Stomach (tissue), 4 donors: ENCODE measurements around the gene SKA2.

ENCODE experiments used
- CTCF ChIP-seq, 7 experiments: fragments of 450-650 bp in 4 of 7; fragments of 200-600 bp in 3 of 7; sonication (generic) in 3 of 7; IDR thresholded peaks; one replicate each; pipeline ENCODE4 v1.5.1; 2016 to 2019; ENCODE audit warnings: antibody characterized with exemption in 7 of 7, control low read depth in 2 of 7, mild to moderate bottlenecking in 1 of 7
- POLR2A ChIP-seq, 4 donors: fragments of 450-650 bp; IDR thresholded peaks; one replicate each; pipeline ENCODE4 v1.6.1; 2016; ENCODE audit warnings: antibody characterized with exemption in 4 of 4, control low read depth in 2 of 4, mild to moderate bottlenecking in 1 of 4, moderate library complexity in 1 of 4
- POLR2AphosphoS5 ChIP-seq, 3 donors: sonication (generic); formaldehyde crosslinking; IDR thresholded peaks; one replicate each; pipeline ENCODE4 v1.6.1; 2016; ENCODE audit warnings: antibody characterized with exemption in 3 of 3

DNA sequence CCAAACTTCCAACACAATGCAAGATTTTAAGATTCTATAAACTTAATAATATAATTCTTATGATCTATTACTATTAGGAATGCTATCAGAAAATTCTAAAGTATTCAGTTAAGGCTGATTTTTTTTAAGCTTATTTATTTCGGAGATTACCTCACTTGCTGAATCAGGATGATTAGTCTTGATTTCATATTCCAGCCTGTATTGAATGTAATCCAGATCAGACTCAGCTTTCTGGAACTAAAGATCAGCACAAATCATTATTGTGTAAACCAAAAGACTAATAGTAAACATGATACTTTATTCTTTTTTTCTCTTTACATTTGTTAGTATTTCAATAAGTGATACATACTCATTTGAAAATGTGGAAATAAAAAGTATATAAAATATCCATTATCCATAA is 23.9 kb downstream of the SKA2 start:
- TF ChIP-seq POLR2A (IDR thresholded peaks at IDR 0.05) (no peak), POLR2AphosphoS5 (IDR thresholded peaks at IDR 0.05) (no peak), CTCF (IDR thresholded peaks at IDR 0.05) (no peak)
